HG03354 (cell line): ENCODE data around the gene DUS1L.
A peak's percentile ranks its signal among the peaks of the same experiment; 100 is the strongest.

Experiments
- ATAC-seq: cut with Tn5 transposase; IDR thresholded peaks from one replicate; pipeline ENCODE4 v1.9.1; 2021; ENCODE audit warnings: mild to moderate bottlenecking; ENCODE audit not compliant: unreplicated experiment, poor library complexity, severe bottlenecking

The DUS1L gene

GRCh38 chr17:82059272-82060000 is 6.2 kb downstream of the DUS1L start:
- ATAC-seq: no peak

- ATAC-seq: no peak
Measured at GRCh38 chr17:82058855-82059249, 6.8 kb downstream of the DUS1L start.

GRCh38 chr17:82058230-82058854 is 7.3 kb downstream of the DUS1L start:
- ATAC-seq: no peak

GRCh38 chr17:82056729-82057621 is 8.6 kb downstream of the DUS1L start:
- no peak for ATAC-seq

GRCh38 chr17:82055965-82056728 is 9.5 kb downstream of the DUS1L start:
- no peak for ATAC-seq

DNA sequence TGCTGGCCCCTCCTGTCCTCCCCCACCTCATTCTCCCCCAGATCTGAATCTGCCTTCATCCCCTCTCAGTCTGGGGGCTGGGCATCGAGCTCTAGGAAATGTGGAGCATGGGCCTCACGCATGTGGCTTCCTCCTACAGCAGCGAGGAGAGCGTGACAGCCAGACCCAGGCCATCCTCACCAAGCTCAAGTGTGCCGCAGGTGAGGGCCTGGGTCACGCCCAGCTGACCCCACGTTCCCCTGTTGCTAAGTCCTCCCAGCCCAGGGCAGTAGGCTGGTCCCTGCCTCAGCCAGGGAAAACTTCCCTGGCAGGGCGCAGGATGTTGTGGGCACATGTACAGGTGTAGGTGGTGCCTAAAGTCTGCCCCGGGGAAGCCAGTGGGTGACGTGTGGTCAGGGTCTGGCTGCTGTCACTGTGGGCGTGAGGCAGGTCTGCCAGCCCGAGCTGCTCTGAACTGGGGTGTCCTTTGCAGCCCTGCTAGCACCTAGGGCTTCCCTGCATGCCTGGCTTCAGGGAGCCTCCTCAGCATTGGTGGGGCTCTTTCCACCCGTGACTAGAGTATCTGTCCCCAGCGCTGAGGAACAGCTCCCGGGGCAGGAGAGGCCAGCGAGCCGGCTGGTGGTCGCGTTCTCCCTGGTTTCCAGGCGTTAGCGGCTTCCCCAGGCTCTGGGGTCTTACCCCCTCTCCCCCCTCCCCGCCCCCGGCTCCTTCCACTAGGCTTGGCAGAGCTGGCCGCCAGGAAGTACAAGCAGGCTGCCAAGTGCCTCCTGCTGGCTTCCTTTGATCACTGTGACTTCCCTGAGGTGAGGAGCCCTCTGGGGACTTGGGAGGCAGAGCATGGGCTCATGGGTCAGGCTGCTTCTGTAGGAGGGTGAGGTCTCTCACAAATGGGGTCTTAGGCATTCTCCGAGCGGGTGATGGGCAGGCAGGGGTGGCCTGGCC is 10.3 kb downstream of the DUS1L start:
- ATAC-seq: no peak

DNA sequence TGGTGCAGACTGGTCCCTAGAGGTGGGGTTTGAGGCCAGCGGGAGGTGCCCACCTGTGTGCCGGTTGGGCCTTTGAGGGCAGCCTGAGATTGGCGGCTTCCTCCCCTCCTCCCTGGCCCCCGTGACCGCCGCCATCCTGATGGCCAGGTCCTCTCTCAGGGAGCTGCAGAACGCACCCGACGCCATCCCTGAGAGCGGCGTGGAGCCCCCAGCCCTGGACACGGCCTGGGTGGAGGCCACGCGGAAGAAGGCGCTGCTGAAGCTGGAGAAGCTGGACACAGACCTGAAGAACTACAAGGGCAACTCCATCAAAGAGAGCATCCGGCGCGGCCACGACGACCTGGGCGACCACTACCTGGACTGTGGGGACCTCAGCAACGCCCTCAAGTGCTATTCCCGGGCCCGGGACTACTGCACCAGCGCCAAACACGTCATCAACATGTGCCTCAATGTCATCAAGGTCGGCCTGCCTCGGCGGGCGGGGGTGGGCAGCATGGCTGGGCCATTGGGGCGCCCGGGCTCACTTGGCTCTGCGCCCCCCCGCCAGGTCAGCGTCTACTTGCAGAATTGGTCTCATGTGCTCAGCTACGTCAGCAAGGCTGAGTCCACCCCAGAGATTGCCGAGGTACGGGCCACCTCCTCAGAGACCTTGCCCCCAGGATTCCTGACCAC is 11.1 kb downstream of the DUS1L start:
- ATAC-seq: no peak

DNA sequence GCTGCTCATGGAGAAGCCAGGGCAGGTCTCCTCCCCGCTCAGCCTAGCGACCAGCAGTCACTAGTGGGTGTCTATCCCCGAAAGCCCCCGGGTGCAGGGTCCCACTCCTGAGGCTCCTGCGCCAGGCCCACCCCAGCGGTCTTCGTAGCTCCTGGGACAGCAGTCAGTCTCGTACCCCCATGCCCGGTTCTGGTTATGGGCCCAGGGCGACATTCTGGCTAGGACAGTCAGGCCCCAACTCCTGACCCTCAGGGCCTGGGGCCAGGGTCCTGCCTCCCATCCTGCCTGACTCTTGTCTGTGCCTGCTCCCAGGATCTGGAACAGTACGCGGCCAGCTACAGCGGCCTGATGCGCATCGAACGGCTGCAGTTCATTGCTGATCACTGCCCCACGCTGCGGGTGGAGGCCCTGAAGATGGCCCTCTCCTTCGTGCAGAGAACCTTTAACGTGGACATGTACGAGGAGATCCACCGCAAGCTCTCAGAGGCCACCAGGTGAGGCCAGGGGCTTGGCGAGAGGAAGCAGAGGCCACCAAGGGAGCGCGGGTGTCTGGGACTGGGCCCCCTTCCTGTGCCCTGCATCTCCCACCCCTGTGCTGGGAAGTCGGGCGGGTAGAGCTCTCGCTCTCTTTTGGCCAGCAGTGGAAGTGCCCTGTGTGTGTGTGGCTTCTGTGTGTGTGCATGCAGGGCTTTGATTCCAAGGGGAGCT is 11.9 kb downstream of the DUS1L start:
- ATAC-seq: no peak

- no peak for ATAC-seq
Measured at GRCh38 chr17:82053130-82053529, 12.5 kb downstream of the DUS1L start.

DNA sequence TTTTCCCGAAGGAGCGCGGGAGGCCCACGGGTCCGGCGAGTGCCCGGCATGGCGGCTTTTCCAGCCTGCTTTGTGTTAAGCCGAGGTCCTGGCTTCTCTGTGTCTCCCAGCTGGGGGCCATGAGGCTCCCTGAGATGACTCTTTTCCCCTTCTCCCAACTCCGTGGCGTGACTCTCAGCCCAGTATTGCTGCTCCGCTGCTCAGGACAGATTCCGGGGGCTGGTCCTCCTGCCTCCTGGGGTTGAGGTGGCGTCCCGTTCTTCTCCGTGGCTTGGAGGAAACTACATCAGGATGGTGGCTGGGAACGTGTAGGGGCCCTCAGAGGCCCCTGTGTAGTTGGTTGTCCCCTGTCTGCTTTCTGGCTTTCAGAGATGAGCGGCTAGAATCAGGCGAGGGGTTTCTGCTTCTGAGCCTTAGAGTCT is 13.0 kb downstream of the DUS1L start:
- no peak for ATAC-seq

GRCh38 chr17:82051776-82052637 is 13.6 kb downstream of the DUS1L start, which contains the start of the genes GPS1 and RFNG:
Gene GPS1 (plus strand): TSS chr17:82051898. CDS start chr17:82051932, 34 bp downstream.
Gene RFNG (minus strand): TSS chr17:82051811. CDS start chr17:82051766, 45 bp downstream.
- ATAC-seq: peak; percentile 71

GRCh38 chr17:82050761-82051641 is 14.6 kb downstream of the DUS1L start:
- ATAC-seq: peak; percentile 24

- ATAC-seq: no peak
Measured at GRCh38 chr17:82050152-82050760, 15.3 kb downstream of the DUS1L start.

GRCh38 chr17:82049521-82049971 is 16.1 kb downstream of the DUS1L start:
- ATAC-seq: no peak

GRCh38 chr17:82049106-82049505 is 16.5 kb downstream of the DUS1L start:
- no peak for ATAC-seq
